ENCODE results near the gene CD180.

CD180 gene

GRCh38 chr5:67149057-67149950 is 47.3 kb downstream of the CD180 start:
- WGBS, 2 experiments, result 90 to 94% methylated on average over 13 of the region's 14 CpGs
- Histone ChIP-seq H3K27ac (ENCODE audit: insufficient read depth, low read depth, low read length, poor library complexity, severe bottlenecking) (no peak overlapping the region), H3K4me1 (ENCODE audit: control insufficient read depth, insufficient read depth, low read length) (no peaks in the 10 kb centered on the region), H3K4me3 (ENCODE audit: insufficient read depth, low read depth, low read length) (no peak overlapping the region), H3K36me3 (ENCODE audit: control insufficient read depth, insufficient read depth, low read length) (no peaks in the 10 kb centered on the region), H3K27me3 (ENCODE audit: control insufficient read depth, insufficient read depth, low read length, poor library complexity, severe bottlenecking) (no peaks in the 10 kb centered on the region), H3K9me3 (ENCODE audit: control insufficient read depth, low read length) (no peaks in the 10 kb centered on the region)

- Histone ChIP-seq H3K9me3 (ENCODE audit: control insufficient read depth, low read length) (no peaks in the 10 kb centered on the region), H3K4me3 (ENCODE audit: insufficient read depth, low read depth, low read length) (no peak overlapping the region), H3K27me3 (ENCODE audit: control insufficient read depth, insufficient read depth, low read length, poor library complexity, severe bottlenecking) (no peaks in the 10 kb centered on the region), H3K27ac (ENCODE audit: insufficient read depth, low read depth, low read length, poor library complexity, severe bottlenecking) (no peak overlapping the region), H3K36me3 (ENCODE audit: control insufficient read depth, insufficient read depth, low read length) (no peaks in the 10 kb centered on the region), H3K4me1 (ENCODE audit: control insufficient read depth, insufficient read depth, low read length) (no peaks in the 10 kb centered on the region)
- 95 to 96% methylated on average over 3 of the region's 3 CpGs for WGBS, 2 experiments
These were observed 48.8 kb downstream of the CD180 start for GRCh38 chr5:67147760-67148159.

- H3K9me3 ChIP-seq (ENCODE audit: control insufficient read depth, low read length), result no peaks in the 10 kb centered on the region
These were observed 49.6 kb downstream of the CD180 start for GRCh38 chr5:67146981-67147380.

GRCh38 chr5:67146574-67146973 is 50.0 kb downstream of the CD180 start:
- Histone ChIP-seq H3K4me1 (ENCODE audit: control insufficient read depth, insufficient read depth, low read length) (no peaks in the 10 kb centered on the region), H3K9me3 (ENCODE audit: control insufficient read depth, low read length) (no peaks in the 10 kb centered on the region), H3K4me3 (ENCODE audit: insufficient read depth, low read depth, low read length) (no peak overlapping the region), H3K27me3 (ENCODE audit: control insufficient read depth, insufficient read depth, low read length, poor library complexity, severe bottlenecking) (no peaks in the 10 kb centered on the region), H3K27ac (ENCODE audit: insufficient read depth, low read depth, low read length, poor library complexity, severe bottlenecking) (no peak overlapping the region), H3K36me3 (ENCODE audit: control insufficient read depth, insufficient read depth, low read length) (no peaks in the 10 kb centered on the region)
- 56% methylated on average over 1 of the region's 1 CpG; no CpG with 5 or more reads in 1 of the 2 experiments for WGBS, 2 experiments

More at GRCh38 chr5:67146981-67147380, 49.6 kb downstream of the CD180 start:
- WGBS, 2 experiments, result 71% methylated on average over 2 of the region's 4 CpGs; no CpG with 5 or more reads in 1 of the 2 experiments
- H3K4me1 ChIP-seq (ENCODE audit: control insufficient read depth, insufficient read depth, low read length), result no peaks in the 10 kb centered on the region
- H3K4me3 ChIP-seq (ENCODE audit: insufficient read depth, low read depth, low read length), result no peak overlapping the region
- no peaks in the 10 kb centered on the region for H3K27me3 ChIP-seq (ENCODE audit: control insufficient read depth, insufficient read depth, low read length, poor library complexity, severe bottlenecking)
- no peaks in the 10 kb centered on the region for H3K36me3 ChIP-seq (ENCODE audit: control insufficient read depth, insufficient read depth, low read length)
- no peak overlapping the region for H3K27ac ChIP-seq (ENCODE audit: insufficient read depth, low read depth, low read length, poor library complexity, severe bottlenecking)

- 84 to 92% methylated on average over 2 of the region's 2 CpGs for WGBS, 2 experiments
- Histone ChIP-seq H3K9me3 (ENCODE audit: control insufficient read depth, low read length) (no peaks in the 10 kb centered on the region), H3K36me3 (ENCODE audit: control insufficient read depth, insufficient read depth, low read length) (no peaks in the 10 kb centered on the region), H3K4me3 (ENCODE audit: insufficient read depth, low read depth, low read length) (no peak overlapping the region), H3K4me1 (ENCODE audit: control insufficient read depth, insufficient read depth, low read length) (no peaks in the 10 kb centered on the region), H3K27ac (ENCODE audit: insufficient read depth, low read depth, low read length, poor library complexity, severe bottlenecking) (no peak overlapping the region), H3K27me3 (ENCODE audit: control insufficient read depth, insufficient read depth, low read length, poor library complexity, severe bottlenecking) (no peaks in the 10 kb centered on the region)
These were observed 52.4 kb downstream of the CD180 start for GRCh38 chr5:67144183-67144639.

- WGBS, 2 experiments, result 94 to 100% methylated on average over 2 of the region's 2 CpGs
- H3K27me3 ChIP-seq (ENCODE audit: control insufficient read depth, insufficient read depth, low read length, poor library complexity, severe bottlenecking), result no peaks in the 10 kb centered on the region
- no peaks in the 10 kb centered on the region for H3K4me1 ChIP-seq (ENCODE audit: control insufficient read depth, insufficient read depth, low read length)
- H3K36me3 ChIP-seq (ENCODE audit: control insufficient read depth, insufficient read depth, low read length), result no peaks in the 10 kb centered on the region
- no peak overlapping the region for H3K4me3 ChIP-seq (ENCODE audit: insufficient read depth, low read depth, low read length)
- H3K9me3 ChIP-seq (ENCODE audit: control insufficient read depth, low read length), result no peaks in the 10 kb centered on the region
- H3K27ac ChIP-seq (ENCODE audit: insufficient read depth, low read depth, low read length, poor library complexity, severe bottlenecking), result no peak overlapping the region
These were observed 53.0 kb downstream of the CD180 start for GRCh38 chr5:67143549-67143948.

- 91 to 96% methylated on average over 8 of the region's 8 CpGs for WGBS, 2 experiments
- Histone ChIP-seq H3K4me1 (ENCODE audit: control insufficient read depth, insufficient read depth, low read length) (no peaks in the 10 kb centered on the region), H3K27ac (ENCODE audit: insufficient read depth, low read depth, low read length, poor library complexity, severe bottlenecking) (no peak overlapping the region), H3K36me3 (ENCODE audit: control insufficient read depth, insufficient read depth, low read length) (no peaks in the 10 kb centered on the region), H3K27me3 (ENCODE audit: control insufficient read depth, insufficient read depth, low read length, poor library complexity, severe bottlenecking) (no peaks in the 10 kb centered on the region), H3K4me3 (ENCODE audit: insufficient read depth, low read depth, low read length) (no peak overlapping the region), H3K9me3 (ENCODE audit: control insufficient read depth, low read length) (no peaks in the 10 kb centered on the region)
These were observed 53.8 kb downstream of the CD180 start for GRCh38 chr5:67142816-67143215.

- Histone ChIP-seq H3K27me3 (ENCODE audit: control insufficient read depth, insufficient read depth, low read length, poor library complexity, severe bottlenecking) (no peaks in the 10 kb centered on the region), H3K27ac (ENCODE audit: insufficient read depth, low read depth, low read length, poor library complexity, severe bottlenecking) (no peak overlapping the region), H3K4me3 (ENCODE audit: insufficient read depth, low read depth, low read length) (no peak overlapping the region), H3K4me1 (ENCODE audit: control insufficient read depth, insufficient read depth, low read length) (no peaks in the 10 kb centered on the region), H3K36me3 (ENCODE audit: control insufficient read depth, insufficient read depth, low read length) (no peaks in the 10 kb centered on the region), H3K9me3 (ENCODE audit: control insufficient read depth, low read length) (no peaks in the 10 kb centered on the region)
These were observed 55.0 kb downstream of the CD180 start for GRCh38 chr5:67141644-67142043.

- Histone ChIP-seq H3K36me3 (ENCODE audit: control insufficient read depth, insufficient read depth, low read length) (no peaks in the 10 kb centered on the region), H3K4me1 (ENCODE audit: control insufficient read depth, insufficient read depth, low read length) (no peaks in the 10 kb centered on the region), H3K27me3 (ENCODE audit: control insufficient read depth, insufficient read depth, low read length, poor library complexity, severe bottlenecking) (no peaks in the 10 kb centered on the region), H3K4me3 (ENCODE audit: insufficient read depth, low read depth, low read length) (no peak overlapping the region), H3K27ac (ENCODE audit: insufficient read depth, low read depth, low read length, poor library complexity, severe bottlenecking) (no peak overlapping the region), H3K9me3 (ENCODE audit: control insufficient read depth, low read length) (no peaks in the 10 kb centered on the region)
- 93 to 99% methylated on average over 4 of the region's 4 CpGs for WGBS, 2 experiments
These were observed 56.2 kb downstream of the CD180 start for GRCh38 chr5:67140413-67140812.

- H3K9me3 ChIP-seq (ENCODE audit: control insufficient read depth, low read length), result no peaks in the 10 kb centered on the region
- H3K4me3 ChIP-seq (ENCODE audit: insufficient read depth, low read depth, low read length), result no peak overlapping the region
- no peaks in the 10 kb centered on the region for H3K27me3 ChIP-seq (ENCODE audit: control insufficient read depth, insufficient read depth, low read length, poor library complexity, severe bottlenecking)
- no peaks in the 10 kb centered on the region for H3K36me3 ChIP-seq (ENCODE audit: control insufficient read depth, insufficient read depth, low read length)
- no peaks in the 10 kb centered on the region for H3K4me1 ChIP-seq (ENCODE audit: control insufficient read depth, insufficient read depth, low read length)
- no peak overlapping the region for H3K27ac ChIP-seq (ENCODE audit: insufficient read depth, low read depth, low read length, poor library complexity, severe bottlenecking)
- WGBS, 2 experiments, result 93 to 96% methylated on average over 5 of the region's 5 CpGs
These were observed 57.6 kb downstream of the CD180 start for GRCh38 chr5:67139030-67139429.

Measured in ectodermal cell (in vitro differentiated cells).